Stomach (tissue), 4 donors: ENCODE data around the gene TRIP13.

ENCODE experiments used
- EP300 ChIP-seq: sonication (generic); formaldehyde crosslinking; IDR thresholded peaks from one replicate; pipeline ENCODE4 v1.6.1; 2017; ENCODE audit warnings: antibody characterized with exemption
- POLR2A ChIP-seq, 4 donors: fragments of 450-650 bp; IDR thresholded peaks; one replicate each; pipeline ENCODE4 v1.6.1; 2016; ENCODE audit warnings: antibody characterized with exemption in 4 of 4, control low read depth in 2 of 4, mild to moderate bottlenecking in 1 of 4, moderate library complexity in 1 of 4
- POLR2AphosphoS5 ChIP-seq, 3 donors: sonication (generic); formaldehyde crosslinking; IDR thresholded peaks; one replicate each; pipeline ENCODE4 v1.6.1; 2016; ENCODE audit warnings: antibody characterized with exemption in 3 of 3
- TF ChIP-seq, protein P1 (sequence below), 7 experiments: fragments of 450-650 bp in 4 of 7; fragments of 200-600 bp in 3 of 7; sonication (generic) in 3 of 7; IDR thresholded peaks; one replicate each; pipeline ENCODE4 v1.5.1; 2016 to 2019; ENCODE audit warnings: antibody characterized with exemption in 7 of 7, control low read depth in 2 of 7, mild to moderate bottlenecking in 1 of 7

DNA sequence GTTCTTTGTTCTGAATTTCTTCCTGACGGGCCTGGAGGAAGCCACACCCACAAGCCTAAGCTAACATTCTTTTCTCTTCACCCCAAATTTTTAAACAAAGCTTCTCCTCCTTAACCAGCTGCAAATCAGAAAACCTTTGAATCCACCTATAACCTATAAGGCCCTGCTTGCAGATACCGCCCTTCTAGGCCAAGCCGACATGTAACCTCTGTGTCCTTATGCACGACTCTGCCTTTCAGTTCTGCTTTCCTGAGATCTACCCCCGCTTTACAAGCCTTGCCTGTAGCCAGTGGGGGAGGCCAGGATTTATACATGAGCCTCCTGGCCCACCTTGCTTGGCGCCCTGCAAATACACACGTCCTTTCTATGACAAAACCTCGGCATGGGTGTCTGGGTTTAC is 19.4 kb upstream of the TRIP13 start:
- no peak for TF ChIP-seq POLR2A (IDR thresholded peaks at IDR 0.05)
- TF ChIP-seq, protein P1, sequence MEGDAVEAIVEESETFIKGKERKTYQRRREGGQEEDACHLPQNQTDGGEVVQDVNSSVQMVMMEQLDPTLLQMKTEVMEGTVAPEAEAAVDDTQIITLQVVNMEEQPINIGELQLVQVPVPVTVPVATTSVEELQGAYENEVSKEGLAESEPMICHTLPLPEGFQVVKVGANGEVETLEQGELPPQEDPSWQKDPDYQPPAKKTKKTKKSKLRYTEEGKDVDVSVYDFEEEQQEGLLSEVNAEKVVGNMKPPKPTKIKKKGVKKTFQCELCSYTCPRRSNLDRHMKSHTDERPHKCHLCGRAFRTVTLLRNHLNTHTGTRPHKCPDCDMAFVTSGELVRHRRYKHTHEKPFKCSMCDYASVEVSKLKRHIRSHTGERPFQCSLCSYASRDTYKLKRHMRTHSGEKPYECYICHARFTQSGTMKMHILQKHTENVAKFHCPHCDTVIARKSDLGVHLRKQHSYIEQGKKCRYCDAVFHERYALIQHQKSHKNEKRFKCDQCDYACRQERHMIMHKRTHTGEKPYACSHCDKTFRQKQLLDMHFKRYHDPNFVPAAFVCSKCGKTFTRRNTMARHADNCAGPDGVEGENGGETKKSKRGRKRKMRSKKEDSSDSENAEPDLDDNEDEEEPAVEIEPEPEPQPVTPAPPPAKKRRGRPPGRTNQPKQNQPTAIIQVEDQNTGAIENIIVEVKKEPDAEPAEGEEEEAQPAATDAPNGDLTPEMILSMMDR (IDR thresholded peaks at IDR 0.05) = no peak
- no peak for TF ChIP-seq POLR2AphosphoS5 (IDR thresholded peaks at IDR 0.05)
- TF ChIP-seq EP300 = no peak
